OCI-LY3 (cell line): ENCODE data around the gene TNFRSF21.

Experiments used
- H2AFZ ChIP-seq: fragments of 200-600, 300-600 bp; shearing (Covaris generic); 2 replicates; pipeline ENCODE4 v1.6.0; 2014; ENCODE audit warnings: antibody characterized with exemption, low read depth, low read length
- H3K27ac ChIP-seq: fragments of 200-600, 300-600 bp; sonication (generic); 2 replicates; pipeline ENCODE4 v1.5.1; 2014; ENCODE audit warnings: mild to moderate bottlenecking, low read length, moderate library complexity, mixed read lengths
- H3K27me3 ChIP-seq: fragments of 200-600, 300-600 bp; sonication (generic); 2 replicates; pipeline ENCODE4 v1.6.1; 2014; ENCODE audit warnings: low read depth, low read length, mixed read lengths
- H3K36me3 ChIP-seq: fragments of 200-600, 300-600 bp; sonication (generic); replicated peaks from 2 replicates; pipeline ENCODE3; 2014; ENCODE audit warnings: low read depth, low read length, mixed read lengths
- H3K4me1 ChIP-seq: fragments of 300-600, 200-600 bp; sonication (generic); 2 replicates; pipeline ENCODE4 v1.6.1; 2014; ENCODE audit warnings: low read length, mixed read lengths
- H3K4me2 ChIP-seq: fragments of 200-600, 300-600 bp; sonication (generic); 2 replicates; pipeline ENCODE4 v1.6.1; 2014; ENCODE audit warnings: low read length, mixed read lengths
- H3K4me3 ChIP-seq: fragments of 300-600, 200-600 bp; sonication (generic); 2 replicates; pipeline ENCODE4 v1.5.1; 2014; ENCODE audit warnings: antibody characterized with exemption, mild to moderate bottlenecking, low read length, moderate library complexity
- H3K79me2 ChIP-seq: fragments of 300-600, 200-600 bp; shearing (Covaris generic); 2 replicates; pipeline ENCODE4 v1.6.1; 2014; ENCODE audit warnings: mild to moderate bottlenecking, low read length, mixed read lengths
- H3K9ac ChIP-seq: fragments of 300-600, 200-600 bp; shearing (Covaris generic); 2 replicates; pipeline ENCODE4 v1.6.0; 2014; ENCODE audit warnings: mild to moderate bottlenecking, low read length, moderate library complexity
- H3K9me3 ChIP-seq: fragments of 200-600, 300-600 bp; shearing (Covaris generic); 2 replicates; pipeline ENCODE4 v1.6.1; 2014; ENCODE audit warnings: low read length, mixed read lengths; ENCODE audit not compliant: insufficient read depth
- H4K20me1 ChIP-seq: fragments of 200-600, 300-600 bp; sonication (generic); 2 replicates; pipeline ENCODE4 v1.6.1; 2016; ENCODE audit warnings: low read length, mixed read lengths; ENCODE audit not compliant: insufficient read depth
- EZH2phosphoT487 ChIP-seq: fragments of 200-600 bp; shearing (Covaris generic); IDR thresholded peaks from 2 replicates; pipeline ENCODE4 v1.6.1; 2018; ENCODE audit warnings: antibody characterized with exemption, mixed run types, low read depth
- TF ChIP-seq, protein P1 (sequence below): fragments of 200-600, 300-600 bp; sonication (generic); IDR thresholded peaks from 2 replicates; pipeline ENCODE4 v1.5.1; 2014; ENCODE audit warnings: antibody characterized with exemption, low read length, low read depth

The TNFRSF21 gene

GRCh38 chr6:47240277-47240890 lies 69.3 kb downstream of the TNFRSF21 start:
- Histone ChIP-seq H3K79me2 (peaks cover 6% of the 10 kb centered on the region), H3K9ac (no peak overlapping the region), H3K4me2 (no peak overlapping the region), H3K4me3 (no peak overlapping the region), H3K27ac (no peak overlapping the region), H3K9me3 (no peaks in the 10 kb centered on the region), H3K36me3 (no peaks in the 10 kb centered on the region), H3K4me1 (peaks cover 36% of the 10 kb centered on the region), H4K20me1 (no peaks in the 10 kb centered on the region), H3K27me3 (no peaks in the 10 kb centered on the region), H2AFZ (no peak overlapping the region)
- TF ChIP-seq, protein P1, sequence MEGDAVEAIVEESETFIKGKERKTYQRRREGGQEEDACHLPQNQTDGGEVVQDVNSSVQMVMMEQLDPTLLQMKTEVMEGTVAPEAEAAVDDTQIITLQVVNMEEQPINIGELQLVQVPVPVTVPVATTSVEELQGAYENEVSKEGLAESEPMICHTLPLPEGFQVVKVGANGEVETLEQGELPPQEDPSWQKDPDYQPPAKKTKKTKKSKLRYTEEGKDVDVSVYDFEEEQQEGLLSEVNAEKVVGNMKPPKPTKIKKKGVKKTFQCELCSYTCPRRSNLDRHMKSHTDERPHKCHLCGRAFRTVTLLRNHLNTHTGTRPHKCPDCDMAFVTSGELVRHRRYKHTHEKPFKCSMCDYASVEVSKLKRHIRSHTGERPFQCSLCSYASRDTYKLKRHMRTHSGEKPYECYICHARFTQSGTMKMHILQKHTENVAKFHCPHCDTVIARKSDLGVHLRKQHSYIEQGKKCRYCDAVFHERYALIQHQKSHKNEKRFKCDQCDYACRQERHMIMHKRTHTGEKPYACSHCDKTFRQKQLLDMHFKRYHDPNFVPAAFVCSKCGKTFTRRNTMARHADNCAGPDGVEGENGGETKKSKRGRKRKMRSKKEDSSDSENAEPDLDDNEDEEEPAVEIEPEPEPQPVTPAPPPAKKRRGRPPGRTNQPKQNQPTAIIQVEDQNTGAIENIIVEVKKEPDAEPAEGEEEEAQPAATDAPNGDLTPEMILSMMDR, result no peak
- no peak for TF ChIP-seq EZH2phosphoT487

DNA sequence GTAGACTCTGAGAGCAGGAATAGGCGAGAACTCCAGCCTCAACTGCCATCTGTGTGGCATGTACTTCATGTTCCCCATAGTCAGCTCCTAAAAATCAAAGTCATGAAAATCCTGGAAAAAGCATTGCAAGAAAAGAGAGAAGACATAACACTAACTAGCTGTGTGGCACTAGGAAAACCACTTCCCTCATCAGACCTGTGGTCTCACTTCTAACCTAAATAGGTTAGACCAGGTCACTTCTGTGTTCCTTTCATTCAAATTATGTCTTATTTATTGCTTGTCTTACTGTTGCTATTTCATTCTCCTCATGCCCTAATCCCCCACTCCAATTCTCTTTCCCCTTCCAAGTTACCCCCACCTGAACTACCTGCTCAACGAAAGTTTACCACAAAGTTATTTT lies 70.2 kb downstream of the TNFRSF21 start:
- H3K4me1 ChIP-seq, result peaks cover 37% of the 10 kb centered on the region
- no peaks in the 10 kb centered on the region for H3K36me3 ChIP-seq
- peaks cover 6% of the 10 kb centered on the region for H3K79me2 ChIP-seq
- no peak overlapping the region for H3K27ac ChIP-seq
- no peaks in the 10 kb centered on the region for H3K9me3 ChIP-seq
- H4K20me1 ChIP-seq, result no peaks in the 10 kb centered on the region
- H2AFZ ChIP-seq, result no peak overlapping the region
- TF ChIP-seq, protein P1, result no peak
- TF ChIP-seq EZH2phosphoT487, result no peak
- H3K27me3 ChIP-seq, result no peaks in the 10 kb centered on the region
- H3K4me2 ChIP-seq, result no peak overlapping the region
- H3K9ac ChIP-seq, result no peak overlapping the region
- H3K4me3 ChIP-seq, result no peak overlapping the region

GRCh38 chr6:47238456-47238995 lies 71.2 kb downstream of the TNFRSF21 start:
- Histone ChIP-seq H3K4me1 (peaks cover 37% of the 10 kb centered on the region), H3K79me2 (peaks cover 6% of the 10 kb centered on the region), H3K9ac (no peak overlapping the region), H3K36me3 (no peaks in the 10 kb centered on the region), H3K9me3 (no peaks in the 10 kb centered on the region), H3K27ac (no peak overlapping the region), H4K20me1 (no peaks in the 10 kb centered on the region), H3K4me3 (no peak overlapping the region), H3K27me3 (no peaks in the 10 kb centered on the region), H2AFZ (no peak overlapping the region), H3K4me2 (no peak overlapping the region)
- no peak for TF ChIP-seq EZH2phosphoT487
- TF ChIP-seq, protein P1, result no peak

- Histone ChIP-seq H3K79me2 (peaks cover 6% of the 10 kb centered on the region), H3K9ac (no peak overlapping the region), H3K4me1 (peaks cover 29% of the 10 kb centered on the region), H3K9me3 (no peaks in the 10 kb centered on the region), H2AFZ (no peak overlapping the region), H3K27me3 (no peaks in the 10 kb centered on the region), H4K20me1 (no peaks in the 10 kb centered on the region), H3K4me2 (no peak overlapping the region), H3K27ac (no peak overlapping the region), H3K36me3 (peaks cover 5% of the 10 kb centered on the region), H3K4me3 (no peak overlapping the region)
- no peak for TF ChIP-seq EZH2phosphoT487
- TF ChIP-seq, protein P1, result no peak
These were observed 72.5 kb downstream of the TNFRSF21 start for GRCh38 chr6:47237196-47237595.
